ENCODE results near the gene SLC4A1AP. TPM values are rescaled to one million over a fixed set of nuclear protein-coding genes. Genes with fewer than 3 reads are reported as not detected.
A peak's percentile ranks its signal among the peaks of the same experiment; 100 is the strongest.
"Not testable (repeated sequence)": the region's sequence is repeated elsewhere in the genome, so short reads cannot be mapped to it uniquely, and the experiment has no call there.

SLC4A1AP gene
- total RNA-seq, 6 donors from 2014 or later = 15.8 to 44.0 (median 21.6) TPM

GRCh38 chr2:27683390-27684071 is 19.8 kb downstream of the SLC4A1AP start:
- Histone ChIP-seq H3K27me3 (no peaks in the 10 kb centered on the region), H3K27ac (peak overlapping the region in 2 of 4 donors; percentile 5 to 17), H3K9me3 (no peaks in the 10 kb centered on the region), H3K36me3 (peaks cover 10 to 77% (median 39%) of the 10 kb centered on the region in 4 donors), H3K4me3 (no peak overlapping the region), H3K4me1 (peaks cover 0 to 8% (median 5%) of the 10 kb centered on the region in 4 donors)
- peak in 1 of 2 donors; percentile 81 for DNase-seq
- TF ChIP-seq POLR2AphosphoS5 (IDR thresholded peaks at IDR 0.05) (no peak), EP300 (IDR thresholded peaks at IDR 0.05) (no peak)
- TF ChIP-seq, protein P1, sequence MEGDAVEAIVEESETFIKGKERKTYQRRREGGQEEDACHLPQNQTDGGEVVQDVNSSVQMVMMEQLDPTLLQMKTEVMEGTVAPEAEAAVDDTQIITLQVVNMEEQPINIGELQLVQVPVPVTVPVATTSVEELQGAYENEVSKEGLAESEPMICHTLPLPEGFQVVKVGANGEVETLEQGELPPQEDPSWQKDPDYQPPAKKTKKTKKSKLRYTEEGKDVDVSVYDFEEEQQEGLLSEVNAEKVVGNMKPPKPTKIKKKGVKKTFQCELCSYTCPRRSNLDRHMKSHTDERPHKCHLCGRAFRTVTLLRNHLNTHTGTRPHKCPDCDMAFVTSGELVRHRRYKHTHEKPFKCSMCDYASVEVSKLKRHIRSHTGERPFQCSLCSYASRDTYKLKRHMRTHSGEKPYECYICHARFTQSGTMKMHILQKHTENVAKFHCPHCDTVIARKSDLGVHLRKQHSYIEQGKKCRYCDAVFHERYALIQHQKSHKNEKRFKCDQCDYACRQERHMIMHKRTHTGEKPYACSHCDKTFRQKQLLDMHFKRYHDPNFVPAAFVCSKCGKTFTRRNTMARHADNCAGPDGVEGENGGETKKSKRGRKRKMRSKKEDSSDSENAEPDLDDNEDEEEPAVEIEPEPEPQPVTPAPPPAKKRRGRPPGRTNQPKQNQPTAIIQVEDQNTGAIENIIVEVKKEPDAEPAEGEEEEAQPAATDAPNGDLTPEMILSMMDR (IDR thresholded peaks at IDR 0.05) = peak; percentile 89 to 98 (median 94)
- 42 to 46% methylated on average over 9 of the region's 9 CpGs for WGBS, 2 donors
- peak; percentile 85 to 93 for ATAC-seq (ENCODE audit: low FRiP score in 2 of 2)

- 90% methylated on average over 1 of the region's 1 CpG for WGBS, 2 donors
- peaks cover 10 to 77% (median 34%) of the 10 kb centered on the region in 4 donors for H3K36me3 ChIP-seq
These were observed 21.3 kb downstream of the SLC4A1AP start for GRCh38 chr2:27685006-27685405.

DNA sequence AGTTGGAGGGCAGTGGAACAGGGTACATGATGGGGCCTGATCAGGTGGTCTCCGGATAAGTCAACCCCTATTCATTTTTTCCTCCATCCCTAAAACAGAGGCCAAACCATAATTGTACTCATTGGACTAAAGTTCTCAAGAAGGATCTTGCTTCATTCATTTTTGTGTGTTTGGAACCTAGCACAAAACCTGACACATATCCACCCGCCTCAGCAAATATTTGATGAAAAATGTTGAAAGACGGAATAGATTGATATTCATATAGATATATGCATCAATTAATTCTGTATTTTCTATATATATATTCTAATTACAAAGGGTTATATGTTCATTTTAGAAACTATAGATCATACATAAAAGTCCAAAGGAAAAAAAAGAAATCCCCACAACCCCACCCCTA is 21.9 kb downstream of the SLC4A1AP start:
- Histone ChIP-seq H3K9me3 (no peaks in the 10 kb centered on the region), H3K4me1 (peaks cover 0 to 8% (median 5%) of the 10 kb centered on the region in 4 donors), H3K4me3 (no peak overlapping the region), H3K27me3 (no peaks in the 10 kb centered on the region), H3K27ac (no peak overlapping the region), H3K36me3 (peaks cover 10 to 76% (median 34%) of the 10 kb centered on the region in 4 donors)
- ATAC-seq (ENCODE audit: low FRiP score in 2 of 2) = no peak
- TF ChIP-seq EP300 (IDR thresholded peaks at IDR 0.05) = no peak
- TF ChIP-seq POLR2AphosphoS5 (IDR thresholded peaks at IDR 0.05) = no peak
- TF ChIP-seq, protein P1 (IDR thresholded peaks at IDR 0.05) = no peak
- no peak for TF ChIP-seq POLR2A (IDR thresholded peaks at IDR 0.05)
- DNase-seq = no peak
- WGBS, 2 donors = 96 to 98% methylated on average over 3 of the region's 3 CpGs

More at GRCh38 chr2:27685006-27685405, 21.3 kb downstream of the SLC4A1AP start:
- not testable (repeated sequence) for H3K4me1 ChIP-seq; H3K4me3 ChIP-seq; ATAC-seq (ENCODE audit: low FRiP score in 2 of 2); DNase-seq; H3K27ac ChIP-seq; H3K27me3 ChIP-seq; H3K9me3 ChIP-seq

- Histone ChIP-seq H3K36me3 (peaks cover 10 to 67% (median 35%) of the 10 kb centered on the region in 4 donors), H3K27ac (no peak overlapping the region), H3K4me3 (no peak overlapping the region), H3K4me1 (peaks cover 0 to 8% (median 5%) of the 10 kb centered on the region in 4 donors), H3K9me3 (no peaks in the 10 kb centered on the region), H3K27me3 (no peaks in the 10 kb centered on the region)
- ATAC-seq (ENCODE audit: low FRiP score in 2 of 2) = no peak
- DNase-seq = no peak
- WGBS, 2 donors = 90 to 100% methylated on average over 1 of the region's 1 CpG
- TF ChIP-seq POLR2AphosphoS5 (IDR thresholded peaks at IDR 0.05) (no peak), POLR2A (IDR thresholded peaks at IDR 0.05) (no peak), EP300 (IDR thresholded peaks at IDR 0.05) (no peak)
- TF ChIP-seq, protein P1 (IDR thresholded peaks at IDR 0.05) = no peak
These were observed 23.5 kb downstream of the SLC4A1AP start for GRCh38 chr2:27687232-27687631.

GRCh38 chr2:27689424-27689823 is 25.7 kb downstream of the SLC4A1AP start:
- TF ChIP-seq, protein P1 (IDR thresholded peaks at IDR 0.05) = no peak
- no peak for TF ChIP-seq POLR2A (IDR thresholded peaks at IDR 0.05)
- no peak for TF ChIP-seq POLR2AphosphoS5 (IDR thresholded peaks at IDR 0.05)
- TF ChIP-seq EP300 (IDR thresholded peaks at IDR 0.05) = no peak

More at GRCh38 chr2:27689424-27689823, 25.7 kb downstream of the SLC4A1AP start:
- Histone ChIP-seq H3K4me3 (no peak overlapping the region), H3K4me1 (no peaks in the 10 kb centered on the region), H3K9me3 (no peaks in the 10 kb centered on the region), H3K27me3 (no peaks in the 10 kb centered on the region), H3K27ac (no peak overlapping the region), H3K36me3 (peaks cover 10 to 77% (median 35%) of the 10 kb centered on the region in 4 donors)
- no peak for DNase-seq
- no peak for ATAC-seq (ENCODE audit: low FRiP score in 2 of 2)
- 89 to 94% methylated on average over 2 of the region's 2 CpGs for WGBS, 2 donors

Measured in upper lobe of left lung (tissue), 6 donors.